H9 (cell line): ENCODE data around the gene CYGB. TPM values are rescaled to one million over a fixed set of nuclear protein-coding genes. Genes with fewer than 3 reads are reported as not detected.

ENCODE experiments used
- DNase-seq: peaks from one replicate; pipeline ENCODE4 v3.0.0-alpha.2; 2017
- H2AFZ ChIP-seq: one replicate; pipeline ENCODE4 v1.6.1; 2013; ENCODE audit warnings: mild to moderate bottlenecking, low read length, control low read depth, moderate library complexity
- H2AK5ac ChIP-seq: 2 replicates; pipeline ENCODE4 v1.6.1; 2013; ENCODE audit warnings: low read length, control low read depth, mixed read lengths; ENCODE audit not compliant: insufficient read length
- H2BK120ac ChIP-seq: one replicate; pipeline ENCODE4 v1.6.1; 2013; ENCODE audit warnings: low read depth, mild to moderate bottlenecking, low read length, control low read depth, inconsistent platforms; ENCODE audit not compliant: poor library complexity, severe bottlenecking
- H2BK12ac ChIP-seq: 2 replicates; pipeline ENCODE4 v1.6.1; 2013; ENCODE audit warnings: low read length, control low read depth, mixed read lengths, low read depth; ENCODE audit not compliant: insufficient read length
- H2BK15ac ChIP-seq: 2 replicates; pipeline ENCODE4 v1.6.1; 2013; ENCODE audit warnings: low read depth, low read length, control low read depth
- H2BK20ac ChIP-seq: one replicate; pipeline ENCODE4 v1.6.1; 2013; ENCODE audit warnings: low read depth, mild to moderate bottlenecking, low read length, control low read depth, inconsistent platforms; ENCODE audit not compliant: poor library complexity, severe bottlenecking
- H2BK5ac ChIP-seq: 2 replicates; pipeline ENCODE4 v1.6.1; 2013; ENCODE audit warnings: low read length, control low read depth, mixed read lengths; ENCODE audit not compliant: insufficient read length
- H3K14ac ChIP-seq: 2 replicates; pipeline ENCODE4 v1.6.1; 2013; ENCODE audit warnings: low read length, control low read depth; ENCODE audit not compliant: insufficient read depth
- H3K18ac ChIP-seq: 2 replicates; pipeline ENCODE4 v1.6.1; 2013; ENCODE audit warnings: low read depth, mild to moderate bottlenecking, mixed read lengths, low read length, control low read depth; ENCODE audit not compliant: insufficient read length
- H3K23ac ChIP-seq: 2 replicates; pipeline ENCODE4 v1.6.1; 2013; ENCODE audit warnings: low read length, control low read depth, mixed read lengths, low read depth; ENCODE audit not compliant: insufficient read length
- H3K23me2 ChIP-seq: 2 replicates; pipeline ENCODE4 v1.6.1; 2013; ENCODE audit warnings: low read depth, mild to moderate bottlenecking, mixed read lengths, low read length, control low read depth; ENCODE audit not compliant: insufficient read length, poor library complexity, severe bottlenecking
- H3K27ac ChIP-seq: 2 replicates; pipeline ENCODE4 v1.5.1; 2013; ENCODE audit warnings: low read length, control low read depth, mixed read lengths, low read depth; ENCODE audit not compliant: insufficient read length
- H3K27me3 ChIP-seq: 2 replicates; pipeline ENCODE4 v1.6.1; 2013; ENCODE audit warnings: low read length, control low read depth, inconsistent platforms; ENCODE audit not compliant: insufficient read depth
- H3K4ac ChIP-seq: 2 replicates; pipeline ENCODE4 v1.6.1; 2013; ENCODE audit warnings: low read depth, mild to moderate bottlenecking, control low read depth, inconsistent platforms, low read length, moderate library complexity
- H3K4me1 ChIP-seq: 2 replicates; pipeline ENCODE4 v1.6.1; 2013; ENCODE audit warnings: low read length, control low read depth, inconsistent platforms; ENCODE audit not compliant: insufficient read depth
- H3K4me2 ChIP-seq: 2 replicates; pipeline ENCODE4 v1.6.1; 2013; ENCODE audit warnings: low read length, control low read depth, mixed read lengths; ENCODE audit not compliant: insufficient read length, insufficient read depth
- H3K56ac ChIP-seq: 2 replicates; pipeline ENCODE4 v1.6.1; 2013; ENCODE audit warnings: low read depth, mild to moderate bottlenecking, mixed read lengths, low read length, control low read depth; ENCODE audit not compliant: insufficient read length
- H3K79me1 ChIP-seq: 2 replicates; pipeline ENCODE4 v1.6.1; 2013; ENCODE audit warnings: low read depth, mild to moderate bottlenecking, moderate library complexity, low read length, control low read depth, inconsistent platforms; ENCODE audit not compliant: insufficient read depth, poor library complexity, severe bottlenecking
- H3K79me2 ChIP-seq: 2 replicates; pipeline ENCODE4 v1.6.1; 2013; ENCODE audit warnings: low read length, control low read depth, inconsistent platforms; ENCODE audit not compliant: insufficient read depth
- H3K9ac ChIP-seq: 2 replicates; pipeline ENCODE4 v1.6.1; 2013; ENCODE audit warnings: low read length, control low read depth, mixed read lengths; ENCODE audit not compliant: insufficient read length; ENCODE audit errors: extremely low read depth
- H3K9me3 ChIP-seq: one replicate; pipeline ENCODE4 v1.6.1; 2013; ENCODE audit warnings: low read depth, low read length, inconsistent platforms; ENCODE audit not compliant: control insufficient read depth
- H3T11ph ChIP-seq: one replicate; pipeline ENCODE4 v1.6.1; 2013; ENCODE audit warnings: mild to moderate bottlenecking, low read length, control low read depth, inconsistent platforms
- H4K20me1 ChIP-seq: one replicate; pipeline ENCODE4 v1.6.1; 2013; ENCODE audit not compliant: control insufficient read depth, insufficient read length, insufficient read depth
- H4K5ac ChIP-seq: 2 replicates; pipeline ENCODE4 v1.6.1; 2013; ENCODE audit warnings: low read depth, mild to moderate bottlenecking, mixed read lengths, low read length, control low read depth; ENCODE audit not compliant: insufficient read length
- H4K8ac ChIP-seq: replicated peaks from 2 replicates; pipeline ENCODE4 v1.6.1; 2013; ENCODE audit warnings: low read length, control low read depth, mixed read lengths, low read depth; ENCODE audit not compliant: insufficient read length
- H4K91ac ChIP-seq: 2 replicates; pipeline ENCODE4 v1.6.1; 2013; ENCODE audit warnings: low read depth, mild to moderate bottlenecking, moderate library complexity, mixed read lengths, low read length, control low read depth; ENCODE audit not compliant: insufficient read length
- H3K27ac Mint-ChIP-seq, 3 experiments: 2 replicates in 2 of 3; 3 replicates in 1 of 3; pipeline ENCODE4 v1.8.0; 2020 to 2021; ENCODE audit warnings: mixed read lengths in 3 of 3, mild to moderate bottlenecking in 1 of 3, moderate library complexity in 1 of 3
- H3K27me3 Mint-ChIP-seq: 2 replicates; pipeline ENCODE4 v1.8.0; 2021; ENCODE audit warnings: low read depth, mild to moderate bottlenecking, moderate library complexity, mixed read lengths
- H3K36me3 Mint-ChIP-seq, 3 experiments: 2 replicates in 2 of 3; 3 replicates in 1 of 3; pipeline ENCODE4 v1.8.0; 2020 to 2021; ENCODE audit warnings: low read depth in 3 of 3, mixed read lengths in 3 of 3; ENCODE audit not compliant: insufficient read depth in 1 of 3
- H3K4me1 Mint-ChIP-seq, 2 experiments: 2 replicates each; pipeline ENCODE4 v1.8.0; 2020; ENCODE audit warnings: mixed read lengths in 2 of 2
- H3K4me3 Mint-ChIP-seq, 2 experiments: 2 replicates in 1 of 2; 3 replicates in 1 of 2; pipeline ENCODE4 v1.8.0; 2020 to 2021; ENCODE audit warnings: mild to moderate bottlenecking in 2 of 2, mixed read lengths in 2 of 2, moderate library complexity in 1 of 2
- H3K9me3 Mint-ChIP-seq, 2 experiments: 2 replicates in 1 of 2; 3 replicates in 1 of 2; pipeline ENCODE4 v1.8.0; 2020; ENCODE audit warnings: mild to moderate bottlenecking in 2 of 2, mixed read lengths in 2 of 2, moderate library complexity in 1 of 2
- CTCF ChIP-seq: fragments of 200-600 bp; sonication (generic); conservative IDR thresholded peaks from 3 replicates; pipeline ENCODE4 v1.8.0; 2021; ENCODE audit warnings: antibody characterized with exemption, mild to moderate bottlenecking
- WGBS: extraction: QIAGEN DNeasy Blood & Tissue Kit; methylation state at CpG from one replicate; pipeline ENCODE4 v1.1.7; 2013; ENCODE audit warnings: missing lambda C conversion rate, low lambda C conversion rate, mixed read lengths; ENCODE audit not compliant: insufficient read length; ENCODE audit errors: extremely low coverage; 5-methylcytosine and 5-hydroxymethylcytosine counted together
- total RNA-seq: library from RNA; stranded (reverse); gene quantifications from 2 replicates; pipeline ENCODE4 v1.2.1, GENCODE V29; 2021

The CYGB gene
- total RNA-seq, 1 experiment from 2014 or later: 2.4 TPM

DNA sequence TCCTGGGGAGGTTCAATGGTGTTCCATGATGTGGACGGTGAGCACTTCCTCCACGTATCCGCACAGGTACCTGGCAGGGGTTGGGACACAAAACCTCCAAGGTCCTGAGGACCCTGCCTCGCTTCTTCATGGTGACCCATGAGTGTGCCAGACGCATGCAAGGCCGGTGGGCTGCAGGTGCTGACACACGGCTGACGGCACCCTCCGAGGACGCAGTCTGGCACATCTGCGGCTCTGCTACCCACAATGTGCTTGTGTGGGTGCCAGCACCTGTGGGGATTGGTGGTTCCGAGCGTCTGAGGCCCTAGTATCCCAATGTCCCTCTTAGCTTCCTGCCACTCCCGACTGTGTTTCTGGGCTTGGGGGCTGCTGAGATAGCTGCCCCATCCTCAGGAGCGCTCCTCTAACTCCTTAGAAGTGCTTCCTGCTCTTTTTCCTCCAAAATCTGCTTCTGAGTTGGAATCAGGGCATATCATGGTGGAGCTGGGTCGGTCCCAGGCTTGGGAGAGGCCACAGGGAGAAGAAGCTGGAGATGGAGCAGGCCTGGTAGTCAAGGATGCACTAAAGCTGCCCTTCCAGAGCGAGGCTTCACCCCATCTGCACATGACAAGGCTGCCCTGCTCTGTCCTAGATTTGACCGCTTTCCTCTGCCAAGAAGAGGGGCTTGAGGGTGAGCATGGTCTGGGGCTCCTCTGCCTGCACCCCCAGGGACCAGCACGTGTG is 1.6 kb downstream of the CYGB start:
- WGBS: no CpG with 5 or more reads among the region's 19 CpGs
- peaks cover 16 to 32% of the 10 kb centered on the region in 2 experiments for H3K4me1 Mint-ChIP-seq
- TF ChIP-seq CTCF: no peak
- H3K9ac ChIP-seq: no peak overlapping the region
- H3K56ac ChIP-seq: no peak overlapping the region
- peaks cover 4% of the 10 kb centered on the region for H4K20me1 ChIP-seq
- no peaks in the 10 kb centered on the region; the same call in 1 of the 2 replicates for H3K4me1 ChIP-seq
- H3K4ac ChIP-seq: no peak overlapping the region
- H3K27me3 ChIP-seq: peaks cover 20% of the 10 kb centered on the region; the same call in 1 of the 2 replicates
- H3K23ac ChIP-seq: no peak overlapping the region
- H2AFZ ChIP-seq: no peak overlapping the region
- H3K27ac Mint-ChIP-seq: no peak overlapping the region
- H4K91ac ChIP-seq: no peak overlapping the region
- H3K4me2 ChIP-seq: no peak overlapping the region
- no peaks in the 10 kb centered on the region for H3K9me3 Mint-ChIP-seq
- H4K5ac ChIP-seq: no peak overlapping the region
- no peak overlapping the region for H2AK5ac ChIP-seq
- peaks cover 68% of the 10 kb centered on the region for H3K27me3 Mint-ChIP-seq
- H3K27ac ChIP-seq: no peak overlapping the region
- no peak overlapping the region for H2BK5ac ChIP-seq
- H3K79me2 ChIP-seq: no peaks in the 10 kb centered on the region
- no peak overlapping the region for H2BK120ac ChIP-seq
- 0 out of 5 replicates have a peak overlapping the region, but pooled peaks of 1 of the 2 experiments have one; percentile 42 for H3K4me3 Mint-ChIP-seq
- H3K36me3 Mint-ChIP-seq: no peaks in the 10 kb centered on the region
- DNase-seq: no peak
- peaks cover 11% of the 10 kb centered on the region for H3K23me2 ChIP-seq
- H3T11ph ChIP-seq: no peak overlapping the region
- H3K18ac ChIP-seq: no peak overlapping the region
- H3K79me1 ChIP-seq: no peaks in the 10 kb centered on the region
- H3K14ac ChIP-seq: no peak overlapping the region
- H2BK15ac ChIP-seq: no peak overlapping the region
- no peak overlapping the region for H2BK12ac ChIP-seq
- no peak overlapping the region for H4K8ac ChIP-seq
- no peak overlapping the region for H2BK20ac ChIP-seq
- H3K9me3 ChIP-seq: no peaks in the 10 kb centered on the region
